A549 (cell line): ENCODE results near the gene TMEM175.

ENCODE experiments used
- CHD2 ChIP-seq: fragments of 150-350 bp; IDR thresholded peaks from 2 replicates; pipeline ENCODE4 v1.6.1; 2014; ENCODE audit warnings: low read length; ENCODE audit not compliant: partially characterized antibody
- CHD4 ChIP-seq: fragments of 200-600 bp; sonication (generic); IDR thresholded peaks from 2 replicates; pipeline ENCODE4 v1.6.1; 2016; ENCODE audit warnings: antibody characterized with exemption, mild to moderate bottlenecking, borderline replicate concordance
- EP300 ChIP-seq, 2 experiments: fragments of >200 bp; sonication (Bioruptor Twin); formaldehyde crosslinking; IDR thresholded peaks; 2 replicates in 1 of 2; 3 replicates in 1 of 2; pipeline ENCODE4 v1.6.1; 2016 to 2017
- HDAC2 ChIP-seq: fragments of 200-600 bp; sonication (generic); IDR thresholded peaks from 2 replicates; pipeline ENCODE4 v1.6.1; 2016
- MAZ ChIP-seq: fragments of 150-350 bp; IDR thresholded peaks from 2 replicates; pipeline ENCODE4 v1.6.1; 2014; ENCODE audit warnings: antibody characterized with exemption, low read depth, low read length, borderline replicate concordance
- NR3C1 ChIP-seq: fragments of >200 bp; sonication (Bioruptor Twin); formaldehyde crosslinking; IDR thresholded peaks from 3 replicates; pipeline ENCODE4 v1.6.1; 2017
- POLR2A ChIP-seq: IDR thresholded peaks from 2 replicates; pipeline ENCODE4 v1.6.1; 2012; ENCODE audit warnings: mild to moderate bottlenecking, low read length
- POLR2AphosphoS2 ChIP-seq: conservative IDR thresholded peaks from 2 replicates; pipeline ENCODE4 v1.6.1; 2012; ENCODE audit warnings: low read length, improper control_type of control experiment, inconsistent platforms
- SREBF2 ChIP-seq: fragments of 450-650 bp; IDR thresholded peaks from 2 replicates; pipeline ENCODE4 v1.6.1; 2014; ENCODE audit warnings: mild to moderate bottlenecking, moderate library complexity
- TP53 ChIP-seq: fragments of 250-450 bp; sonication (Bioruptor Pico); IDR thresholded peaks from 2 replicates; pipeline ENCODE4 v1.5.0; 2021; ENCODE audit warnings: mild to moderate bottlenecking, moderate library complexity
- ZC3H11A ChIP-seq: fragments of 450-650 bp; IDR thresholded peaks from 2 replicates; pipeline ENCODE4 v1.6.1; 2014; ENCODE audit warnings: antibody characterized with exemption, mild to moderate bottlenecking
- TF ChIP-seq, protein P1 (sequence below): fragments of >200 bp; sonication (Bioruptor Twin); formaldehyde crosslinking; IDR thresholded peaks from 3 replicates; pipeline ENCODE4 v1.5.1; 2016
- TF ChIP-seq, protein P2 (sequence below): fragments of 200-600 bp; sonication (generic); IDR thresholded peaks from 2 replicates; pipeline ENCODE4 v1.6.1; 2016; ENCODE audit warnings: antibody characterized with exemption, mild to moderate bottlenecking, moderate library complexity

DNA sequence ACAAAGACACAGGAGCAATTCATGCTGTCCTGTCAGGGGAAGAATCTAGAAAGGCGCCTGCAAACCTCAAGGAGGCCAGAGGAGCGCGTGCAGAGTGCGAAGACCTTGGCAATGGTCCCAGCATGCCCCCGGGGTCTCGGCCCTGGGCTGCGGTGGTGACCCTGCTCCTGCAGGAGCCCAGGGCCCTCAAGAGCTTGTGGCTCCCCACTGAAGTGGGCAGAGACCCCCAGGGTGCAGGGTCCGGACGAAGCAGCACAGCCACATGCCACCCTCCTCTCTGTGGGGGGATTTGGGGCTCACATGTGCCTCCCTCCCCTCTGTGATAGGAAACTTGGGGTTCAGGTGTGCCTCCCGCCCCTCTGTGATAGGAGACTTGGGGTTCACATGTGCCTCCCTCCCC is 39.5 kb upstream of the TMEM175 start:
- TF ChIP-seq, protein P1, sequence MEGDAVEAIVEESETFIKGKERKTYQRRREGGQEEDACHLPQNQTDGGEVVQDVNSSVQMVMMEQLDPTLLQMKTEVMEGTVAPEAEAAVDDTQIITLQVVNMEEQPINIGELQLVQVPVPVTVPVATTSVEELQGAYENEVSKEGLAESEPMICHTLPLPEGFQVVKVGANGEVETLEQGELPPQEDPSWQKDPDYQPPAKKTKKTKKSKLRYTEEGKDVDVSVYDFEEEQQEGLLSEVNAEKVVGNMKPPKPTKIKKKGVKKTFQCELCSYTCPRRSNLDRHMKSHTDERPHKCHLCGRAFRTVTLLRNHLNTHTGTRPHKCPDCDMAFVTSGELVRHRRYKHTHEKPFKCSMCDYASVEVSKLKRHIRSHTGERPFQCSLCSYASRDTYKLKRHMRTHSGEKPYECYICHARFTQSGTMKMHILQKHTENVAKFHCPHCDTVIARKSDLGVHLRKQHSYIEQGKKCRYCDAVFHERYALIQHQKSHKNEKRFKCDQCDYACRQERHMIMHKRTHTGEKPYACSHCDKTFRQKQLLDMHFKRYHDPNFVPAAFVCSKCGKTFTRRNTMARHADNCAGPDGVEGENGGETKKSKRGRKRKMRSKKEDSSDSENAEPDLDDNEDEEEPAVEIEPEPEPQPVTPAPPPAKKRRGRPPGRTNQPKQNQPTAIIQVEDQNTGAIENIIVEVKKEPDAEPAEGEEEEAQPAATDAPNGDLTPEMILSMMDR: no peak
- no peak for TF ChIP-seq EP300 (IDR thresholded peaks at IDR 0.05)
- TF ChIP-seq POLR2AphosphoS2: no peak
- TF ChIP-seq HDAC2: no peak
- no peak for TF ChIP-seq MAZ
- TF ChIP-seq CHD4: no peak
- TF ChIP-seq, protein P2, sequence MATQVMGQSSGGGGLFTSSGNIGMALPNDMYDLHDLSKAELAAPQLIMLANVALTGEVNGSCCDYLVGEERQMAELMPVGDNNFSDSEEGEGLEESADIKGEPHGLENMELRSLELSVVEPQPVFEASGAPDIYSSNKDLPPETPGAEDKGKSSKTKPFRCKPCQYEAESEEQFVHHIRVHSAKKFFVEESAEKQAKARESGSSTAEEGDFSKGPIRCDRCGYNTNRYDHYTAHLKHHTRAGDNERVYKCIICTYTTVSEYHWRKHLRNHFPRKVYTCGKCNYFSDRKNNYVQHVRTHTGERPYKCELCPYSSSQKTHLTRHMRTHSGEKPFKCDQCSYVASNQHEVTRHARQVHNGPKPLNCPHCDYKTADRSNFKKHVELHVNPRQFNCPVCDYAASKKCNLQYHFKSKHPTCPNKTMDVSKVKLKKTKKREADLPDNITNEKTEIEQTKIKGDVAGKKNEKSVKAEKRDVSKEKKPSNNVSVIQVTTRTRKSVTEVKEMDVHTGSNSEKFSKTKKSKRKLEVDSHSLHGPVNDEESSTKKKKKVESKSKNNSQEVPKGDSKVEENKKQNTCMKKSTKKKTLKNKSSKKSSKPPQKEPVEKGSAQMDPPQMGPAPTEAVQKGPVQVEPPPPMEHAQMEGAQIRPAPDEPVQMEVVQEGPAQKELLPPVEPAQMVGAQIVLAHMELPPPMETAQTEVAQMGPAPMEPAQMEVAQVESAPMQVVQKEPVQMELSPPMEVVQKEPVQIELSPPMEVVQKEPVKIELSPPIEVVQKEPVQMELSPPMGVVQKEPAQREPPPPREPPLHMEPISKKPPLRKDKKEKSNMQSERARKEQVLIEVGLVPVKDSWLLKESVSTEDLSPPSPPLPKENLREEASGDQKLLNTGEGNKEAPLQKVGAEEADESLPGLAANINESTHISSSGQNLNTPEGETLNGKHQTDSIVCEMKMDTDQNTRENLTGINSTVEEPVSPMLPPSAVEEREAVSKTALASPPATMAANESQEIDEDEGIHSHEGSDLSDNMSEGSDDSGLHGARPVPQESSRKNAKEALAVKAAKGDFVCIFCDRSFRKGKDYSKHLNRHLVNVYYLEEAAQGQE: no peak
- TF ChIP-seq TP53 (CRISPR knock-in tag): no peak
- no peak for TF ChIP-seq ZC3H11A
- TF ChIP-seq POLR2A: no peak
- TF ChIP-seq CHD2: no peak
- no peak for TF ChIP-seq NR3C1
- no peak for TF ChIP-seq SREBF2
